ENCODE data around the gene ADAMTS9. TPM values are rescaled to one million over a fixed set of nuclear protein-coding genes. Genes with fewer than 3 reads are reported as not detected.

Gene ADAMTS9
- total RNA-seq, 6 experiments from 2014 or later, result 1.1 to 9.9 (median 3.5) TPM

DNA sequence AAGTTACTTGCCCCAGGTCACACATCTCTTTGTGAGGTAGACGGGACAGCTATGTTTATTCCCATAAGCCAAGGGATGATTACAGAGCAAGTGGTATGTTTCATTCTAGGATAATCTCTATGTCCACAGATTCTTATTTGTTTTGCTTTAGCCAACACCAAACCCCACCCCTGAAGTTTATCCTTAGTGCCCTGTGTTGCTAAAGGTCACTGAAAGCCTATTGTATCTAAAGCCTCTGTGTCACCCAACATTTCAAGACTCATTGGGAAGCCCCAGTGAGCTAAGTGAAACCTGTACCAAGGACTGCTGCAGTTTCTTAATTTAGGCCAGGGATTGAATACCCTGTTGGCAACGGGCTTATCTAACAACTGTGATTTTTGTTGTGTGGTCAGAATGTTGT, 135.6 kb downstream of the ADAMTS9 start:
- ATAC-seq (peak; percentile 71 to 84 (median 76)), DNase-seq (no peak)
- Histone ChIP-seq H3K4me1 (peaks cover 0 to 29% (median 4%) of the 10 kb centered on the region in 4 donors), H3K27me3 (no peaks in the 10 kb centered on the region), H3K9me3 (no peaks in the 10 kb centered on the region), H3K4me3 (no peak overlapping the region), H3K36me3 (no peaks in the 10 kb centered on the region), H3K27ac (peak overlapping the region in 2 of 3 donors; percentile 14 to 44)
- intact Hi-C loops (cut with DNase I), result no loop called here
- TF ChIP-seq POLR2A (IDR thresholded peaks at IDR 0.05), result no peak
- TF ChIP-seq, protein P1, sequence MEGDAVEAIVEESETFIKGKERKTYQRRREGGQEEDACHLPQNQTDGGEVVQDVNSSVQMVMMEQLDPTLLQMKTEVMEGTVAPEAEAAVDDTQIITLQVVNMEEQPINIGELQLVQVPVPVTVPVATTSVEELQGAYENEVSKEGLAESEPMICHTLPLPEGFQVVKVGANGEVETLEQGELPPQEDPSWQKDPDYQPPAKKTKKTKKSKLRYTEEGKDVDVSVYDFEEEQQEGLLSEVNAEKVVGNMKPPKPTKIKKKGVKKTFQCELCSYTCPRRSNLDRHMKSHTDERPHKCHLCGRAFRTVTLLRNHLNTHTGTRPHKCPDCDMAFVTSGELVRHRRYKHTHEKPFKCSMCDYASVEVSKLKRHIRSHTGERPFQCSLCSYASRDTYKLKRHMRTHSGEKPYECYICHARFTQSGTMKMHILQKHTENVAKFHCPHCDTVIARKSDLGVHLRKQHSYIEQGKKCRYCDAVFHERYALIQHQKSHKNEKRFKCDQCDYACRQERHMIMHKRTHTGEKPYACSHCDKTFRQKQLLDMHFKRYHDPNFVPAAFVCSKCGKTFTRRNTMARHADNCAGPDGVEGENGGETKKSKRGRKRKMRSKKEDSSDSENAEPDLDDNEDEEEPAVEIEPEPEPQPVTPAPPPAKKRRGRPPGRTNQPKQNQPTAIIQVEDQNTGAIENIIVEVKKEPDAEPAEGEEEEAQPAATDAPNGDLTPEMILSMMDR (IDR thresholded peaks at IDR 0.05), result no peak
- WGBS (ENCODE audit: insufficient coverage, low coverage, low lambda C conversion rate, missing lambda C conversion rate), result 34% methylated on average over 2 of the region's 2 CpGs

DNA sequence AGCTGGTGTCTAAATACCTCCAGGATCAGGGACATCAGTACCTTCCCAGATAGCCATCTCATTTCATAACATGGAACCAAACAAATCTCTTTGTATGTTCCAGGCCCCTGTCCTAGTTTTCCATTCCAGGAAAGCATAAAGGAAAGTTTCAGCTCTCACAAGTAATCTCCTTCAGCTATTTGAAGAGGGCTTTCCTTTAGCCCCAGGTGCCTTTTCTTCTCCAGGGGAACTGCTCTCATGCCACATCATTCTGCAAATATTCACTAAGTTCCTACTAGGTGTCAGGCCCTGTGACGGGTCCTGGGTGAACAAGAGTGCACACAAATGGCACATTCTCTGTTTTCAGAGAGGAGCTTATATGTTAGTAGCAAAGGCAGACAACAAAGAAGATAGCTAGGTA, 136.1 kb downstream of the ADAMTS9 start:
- TF ChIP-seq POLR2A (IDR thresholded peaks at IDR 0.05), result no peak
- TF ChIP-seq, protein P1 (IDR thresholded peaks at IDR 0.05), result no peak
- Histone ChIP-seq H3K36me3 (no peaks in the 10 kb centered on the region), H3K27me3 (no peaks in the 10 kb centered on the region), H3K27ac (peak overlapping the region in 2 of 3 donors; percentile 14 to 44), H3K4me3 (no peak overlapping the region), H3K4me1 (peaks cover 0 to 29% (median 4%) of the 10 kb centered on the region in 4 donors), H3K9me3 (no peaks in the 10 kb centered on the region)
- DNase-seq (no peak), ATAC-seq (peak in 3 of 4 donors; percentile 3 to 40 (median 8))
- 60% methylated on average over 1 of the region's 1 CpG for WGBS (ENCODE audit: insufficient coverage, low coverage, low lambda C conversion rate, missing lambda C conversion rate)
- intact Hi-C loops (cut with DNase I), result no loop called here

DNA sequence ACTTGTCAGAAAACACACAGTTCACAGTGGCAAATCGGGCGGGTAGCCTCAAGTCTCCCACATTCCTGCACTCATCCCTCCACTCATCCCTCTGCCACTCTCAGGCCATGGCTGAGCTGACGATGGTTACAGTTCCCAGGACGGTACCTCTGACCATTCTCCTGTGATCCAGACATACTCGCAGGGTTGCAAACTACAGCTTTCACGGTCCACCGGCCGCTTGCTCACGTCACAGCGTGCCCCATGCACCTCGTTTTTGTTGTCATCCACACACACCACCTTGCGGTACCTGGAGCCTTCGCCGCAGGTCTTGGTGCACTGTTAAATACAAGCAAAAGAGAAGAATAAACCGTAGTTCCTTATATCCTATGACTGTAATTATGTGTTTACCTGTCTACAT, 137.1 kb downstream of the ADAMTS9 start:
- intact Hi-C loops (cut with DNase I), result no loop called here
- Histone ChIP-seq H3K4me3 (no peak overlapping the region), H3K4me1 (peaks cover 0 to 29% (median 4%) of the 10 kb centered on the region in 4 donors), H3K9me3 (no peaks in the 10 kb centered on the region), H3K27me3 (no peaks in the 10 kb centered on the region), H3K27ac (no peak overlapping the region), H3K36me3 (no peaks in the 10 kb centered on the region)
- no peak for DNase-seq
- TF ChIP-seq POLR2A (IDR thresholded peaks at IDR 0.05), result no peak
- TF ChIP-seq, protein P1 (IDR thresholded peaks at IDR 0.05), result no peak
- no peak for ATAC-seq
- WGBS (ENCODE audit: insufficient coverage, low coverage, low lambda C conversion rate, missing lambda C conversion rate), result 89% methylated on average over 12 of the region's 15 CpGs

DNA sequence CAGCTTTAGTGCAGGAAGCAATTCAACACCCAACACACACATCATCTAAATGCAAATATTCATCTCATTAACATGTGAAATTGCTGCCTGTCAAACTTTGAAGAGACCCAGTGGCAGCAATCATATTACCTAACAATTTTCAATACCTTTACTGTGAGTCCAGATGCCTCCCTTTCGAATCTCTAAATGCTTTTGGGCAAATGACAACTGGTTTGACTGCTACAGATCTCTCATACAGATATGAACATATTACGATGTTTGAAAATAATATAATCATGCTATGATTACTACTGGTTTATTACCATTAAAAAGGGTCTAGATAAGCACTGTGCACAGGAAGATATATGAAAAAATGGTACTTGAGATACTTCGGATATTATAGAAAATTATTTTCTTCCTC, 137.9 kb downstream of the ADAMTS9 start:
- TF ChIP-seq POLR2A (IDR thresholded peaks at IDR 0.05), result no peak
- TF ChIP-seq, protein P1 (IDR thresholded peaks at IDR 0.05), result no peak
- Histone ChIP-seq H3K4me1 (peaks cover 0 to 29% (median 4%) of the 10 kb centered on the region in 4 donors), H3K27ac (no peak overlapping the region), H3K4me3 (no peak overlapping the region), H3K9me3 (no peaks in the 10 kb centered on the region), H3K36me3 (no peaks in the 10 kb centered on the region), H3K27me3 (no peaks in the 10 kb centered on the region)
- ATAC-seq (no peak), DNase-seq (no peak)
- WGBS (ENCODE audit: insufficient coverage, low coverage, low lambda C conversion rate, missing lambda C conversion rate), result 66% methylated on average over 3 of the region's 3 CpGs
- intact Hi-C loops (cut with DNase I), result no loop called here
